SJSA1 (cell line): ENCODE data around the gene METRN. TPM values are rescaled to one million over a fixed set of nuclear protein-coding genes. Genes with fewer than 3 reads are reported as not detected.
"Not testable (repeated sequence)": the region's sequence is repeated elsewhere in the genome, so short reads cannot be mapped to it uniquely, and the experiment has no call there.

ENCODE experiments used
- DNase-seq, 2 experiments: peaks; one replicate each; pipeline ENCODE4 v3.0.0-alpha.2; 2015 to 2020; ENCODE audit warnings: low spot score in 2 of 2, low read depth in 1 of 2
- H3K27ac ChIP-seq: fragments of 250-450 bp; sonication (Bioruptor Pico); 2 replicates; pipeline ENCODE4 v1.5.1; 2020; ENCODE audit warnings: mild to moderate bottlenecking, moderate library complexity
- H3K27me3 ChIP-seq: fragments of 250-450 bp; sonication (Bioruptor Pico); replicated peaks from 2 replicates; pipeline ENCODE4 v1.5.1; 2020; ENCODE audit warnings: mild to moderate bottlenecking, moderate library complexity
- H3K36me3 ChIP-seq: fragments of 250-450 bp; sonication (Bioruptor Pico); 2 replicates; pipeline ENCODE4 v1.5.1; 2020; ENCODE audit warnings: mild to moderate bottlenecking
- H3K4me1 ChIP-seq: fragments of 250-450 bp; sonication (Bioruptor Pico); replicated peaks from 2 replicates; pipeline ENCODE4 v1.6.1; 2021; ENCODE audit warnings: mild to moderate bottlenecking
- H3K4me3 ChIP-seq: fragments of 250-450 bp; sonication (Bioruptor Pico); 2 replicates; pipeline ENCODE4 v1.5.1; 2020; ENCODE audit warnings: mild to moderate bottlenecking
- H3K9me3 ChIP-seq: fragments of 250-450 bp; sonication (Bioruptor Pico); replicated peaks from 2 replicates; pipeline ENCODE4 v1.5.1; 2020; ENCODE audit warnings: mild to moderate bottlenecking
- total RNA-seq: library from RNA; depleted of rRNA; stranded (reverse); fragments of >200 nt; shearing (Covaris generic); gene quantifications from 2 replicates; pipeline ENCODE4 v1.2.3, GENCODE V29; 2014

METRN gene
- total RNA-seq, 1 experiment from 2014 or later = 75.5 TPM

DNA sequence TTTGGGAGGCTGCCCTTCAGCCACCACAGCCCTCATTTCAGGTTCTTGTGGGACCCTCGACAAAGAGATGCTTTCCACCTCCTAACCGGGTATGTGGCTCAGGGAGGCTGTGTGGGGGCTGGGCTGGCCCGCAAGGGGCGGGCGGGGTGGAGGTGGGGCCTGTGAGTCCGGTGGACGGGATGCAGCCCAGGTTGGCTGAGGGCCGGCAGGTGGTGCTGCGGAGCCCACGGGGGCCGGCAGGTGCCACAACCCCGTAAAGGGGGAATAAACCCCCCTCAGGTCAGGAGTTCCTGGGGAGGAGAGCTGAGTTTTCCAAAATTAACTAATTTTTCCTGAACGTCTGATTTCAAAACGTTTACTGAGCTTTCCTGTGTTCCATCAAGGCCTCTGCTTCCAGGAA, 30.8 kb downstream of the METRN start:
- Histone ChIP-seq H3K4me3 (no peak overlapping the region), H3K4me1 (peaks cover 5% of the 10 kb centered on the region), H3K27me3 (peaks cover 18% of the 10 kb centered on the region), H3K9me3 (no peaks in the 10 kb centered on the region), H3K36me3 (peaks cover under 1% of the 10 kb centered on the region; the same call in 1 of the 2 replicates), H3K27ac (no peak overlapping the region)
- DNase-seq = no peak

DNA sequence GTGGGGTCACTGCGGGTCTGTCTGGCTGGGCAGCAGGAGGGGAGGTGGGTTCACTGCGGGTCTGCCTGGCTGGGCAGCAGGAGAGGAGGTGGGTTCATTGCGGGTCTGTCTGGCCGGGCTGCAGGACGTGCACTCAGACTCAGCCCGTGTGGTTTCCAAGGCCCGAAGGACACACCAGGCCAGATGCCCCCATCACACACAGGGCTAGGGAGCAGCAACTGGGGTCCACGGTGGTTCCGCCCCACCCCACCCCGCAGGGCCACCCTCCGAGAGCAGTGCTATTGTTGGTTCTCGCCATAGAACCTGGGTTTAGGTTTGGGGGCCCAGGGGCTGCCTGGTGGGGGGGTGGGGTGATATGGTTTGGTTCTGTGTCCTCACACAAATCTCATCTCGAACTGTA, 31.7 kb downstream of the METRN start:
- no peak for DNase-seq
- Histone ChIP-seq H3K27ac (no peak overlapping the region), H3K4me3 (no peak overlapping the region)

DNA sequence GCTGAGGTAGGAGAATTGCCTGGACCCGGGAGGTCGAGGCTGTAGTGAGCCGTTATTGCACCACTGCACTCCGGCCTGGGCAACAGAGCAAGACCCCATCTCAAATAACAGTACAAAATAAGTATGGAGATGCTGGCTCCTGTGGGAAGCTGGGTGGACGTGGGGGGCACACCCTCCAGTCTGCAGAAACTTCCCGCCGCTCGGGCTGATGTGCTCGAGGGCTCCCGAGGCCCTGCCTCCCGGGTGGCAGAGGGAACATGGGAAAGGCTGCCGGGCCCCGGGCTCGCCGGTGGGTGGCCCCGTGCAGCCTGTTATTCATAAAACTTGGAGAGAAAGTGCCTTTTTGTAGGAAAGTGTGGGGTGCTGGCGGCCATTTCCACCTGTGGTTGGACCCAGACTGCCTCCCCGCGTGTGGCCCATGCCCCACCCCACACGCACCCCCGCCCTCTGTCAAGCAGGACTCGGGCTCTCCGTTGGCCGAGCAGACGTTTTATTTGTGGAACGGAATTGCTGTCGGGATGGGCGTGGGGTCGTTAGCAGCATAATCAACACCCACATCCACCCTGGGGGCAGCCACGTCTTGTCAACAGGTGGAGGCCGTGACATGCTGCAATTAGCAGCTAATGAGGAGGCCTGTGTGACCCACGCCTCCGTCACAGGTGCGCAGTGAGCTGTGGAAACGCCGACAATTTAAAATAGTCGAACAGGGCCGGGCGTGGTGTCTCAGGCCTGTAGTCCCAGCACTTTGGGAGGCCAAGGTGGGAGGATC, 33.2 kb downstream of the METRN start:
- Histone ChIP-seq H3K36me3 (no peaks in the 10 kb centered on the region), H3K27me3 (peaks cover 36% of the 10 kb centered on the region), H3K9me3 (no peaks in the 10 kb centered on the region), H3K4me3 (no peak overlapping the region), H3K4me1 (no peaks in the 10 kb centered on the region), H3K27ac (no peak overlapping the region)
- DNase-seq = no peak

More for the DNA sequence above, 31.7 kb downstream of the METRN start:
- Histone ChIP-seq H3K27me3 (peaks cover 25% of the 10 kb centered on the region), H3K4me1 (no peaks in the 10 kb centered on the region), H3K9me3 (no peaks in the 10 kb centered on the region), H3K36me3 (no peaks in the 10 kb centered on the region)

DNA sequence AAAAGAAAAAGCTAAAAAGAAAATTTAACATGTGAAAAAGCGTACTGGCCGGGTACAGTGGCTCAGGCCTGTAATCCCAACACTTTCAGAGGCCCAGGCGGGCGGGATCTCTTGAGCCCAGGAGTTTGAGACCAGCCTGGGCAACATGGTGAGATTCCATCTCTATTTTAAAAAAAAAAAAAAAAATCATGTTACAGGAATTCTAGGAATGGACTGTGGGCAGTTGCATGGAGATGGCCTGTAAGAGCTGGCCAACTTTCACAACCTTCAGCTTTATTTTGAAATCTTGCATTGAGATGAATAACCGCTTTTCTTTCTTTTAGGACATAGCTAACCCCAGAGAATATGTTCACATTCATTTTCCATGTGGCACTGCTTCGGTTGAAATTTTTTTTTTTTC, 34.1 kb downstream of the METRN start:
- H3K27me3 ChIP-seq = peaks cover 44% of the 10 kb centered on the region
- H3K9me3 ChIP-seq = no peaks in the 10 kb centered on the region
- H3K4me3 ChIP-seq = no peak overlapping the region
- H3K36me3 ChIP-seq = no peaks in the 10 kb centered on the region
- H3K27ac ChIP-seq = no peak overlapping the region
- no peak for DNase-seq
- H3K4me1 ChIP-seq = no peaks in the 10 kb centered on the region

DNA sequence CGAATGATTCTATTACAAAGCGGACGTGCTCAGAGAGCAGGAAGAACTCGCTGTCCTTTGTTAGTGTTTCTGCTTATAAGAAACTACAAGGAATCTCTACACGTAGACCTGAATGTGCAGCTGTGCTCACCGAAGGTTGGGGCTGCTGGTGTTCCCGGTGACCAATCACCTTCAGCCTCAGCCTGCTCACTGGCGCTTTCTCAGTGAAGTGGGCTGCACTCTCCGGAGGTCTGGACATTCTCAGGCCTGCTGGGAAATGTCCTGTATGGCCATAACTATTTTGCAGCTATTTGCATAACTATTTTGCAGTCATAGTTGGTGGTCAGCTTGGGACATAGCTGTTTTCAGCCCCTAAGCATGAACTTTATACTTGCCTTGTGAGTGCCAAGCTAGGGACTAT, 35.6 kb downstream of the METRN start:
- no peak overlapping the region for H3K27ac ChIP-seq
- no peaks in the 10 kb centered on the region for H3K4me1 ChIP-seq
- H3K9me3 ChIP-seq = no peaks in the 10 kb centered on the region
- no peaks in the 10 kb centered on the region for H3K36me3 ChIP-seq
- H3K4me3 ChIP-seq = no peak overlapping the region
- no peak for DNase-seq
- peaks cover 47% of the 10 kb centered on the region for H3K27me3 ChIP-seq

DNA sequence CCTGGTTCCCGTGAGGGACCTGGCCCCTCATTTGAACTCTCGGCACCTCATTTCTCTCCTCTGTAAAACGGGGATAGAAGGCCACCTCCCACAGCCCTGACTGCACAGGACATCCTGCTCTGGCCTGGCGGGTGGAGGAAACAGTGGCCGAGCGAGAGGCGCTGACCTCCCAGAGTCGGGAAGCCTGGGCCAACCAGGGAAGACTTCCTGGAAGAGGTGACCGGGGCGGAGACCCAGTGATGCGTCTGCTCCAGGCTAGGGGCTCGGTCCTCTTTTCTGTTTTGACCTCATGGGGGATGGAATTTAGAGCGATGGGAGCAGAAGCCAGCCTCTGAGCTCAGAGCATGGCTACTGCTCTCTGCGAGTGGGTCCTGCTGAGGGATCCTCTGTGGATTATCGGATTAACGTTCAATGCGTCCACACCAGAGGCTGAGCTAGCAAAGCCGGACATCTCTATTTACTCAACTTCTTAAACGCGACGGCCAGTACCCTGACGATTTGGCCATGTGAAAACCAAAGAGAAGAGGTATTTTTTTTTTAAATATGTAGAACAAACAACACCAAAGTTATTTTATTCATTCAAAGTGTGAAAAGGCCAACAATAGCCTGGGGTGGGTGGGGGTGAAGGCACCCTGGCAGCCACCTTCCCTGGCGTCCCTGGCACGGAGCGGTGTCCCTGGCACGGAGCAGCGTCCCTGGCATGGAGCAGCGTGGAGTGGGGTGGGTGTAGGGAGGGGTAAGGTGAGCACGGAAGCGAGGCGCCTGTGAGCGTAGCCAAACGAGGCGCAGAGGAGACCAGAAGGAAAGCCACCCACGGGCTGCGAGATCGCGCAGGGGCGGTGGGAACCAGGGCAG, 36.5 kb downstream of the METRN start:
- H3K27me3 ChIP-seq = peaks cover 54% of the 10 kb centered on the region
- no peak for DNase-seq
- no peak overlapping the region for H3K4me3 ChIP-seq
- H3K4me1 ChIP-seq = no peaks in the 10 kb centered on the region
- 0 out of 2 replicates have a peak, but pooled peaks cover 2% of the 10 kb centered on the region for H3K9me3 ChIP-seq
- H3K36me3 ChIP-seq = no peaks in the 10 kb centered on the region
- H3K27ac ChIP-seq = no peak overlapping the region

DNA sequence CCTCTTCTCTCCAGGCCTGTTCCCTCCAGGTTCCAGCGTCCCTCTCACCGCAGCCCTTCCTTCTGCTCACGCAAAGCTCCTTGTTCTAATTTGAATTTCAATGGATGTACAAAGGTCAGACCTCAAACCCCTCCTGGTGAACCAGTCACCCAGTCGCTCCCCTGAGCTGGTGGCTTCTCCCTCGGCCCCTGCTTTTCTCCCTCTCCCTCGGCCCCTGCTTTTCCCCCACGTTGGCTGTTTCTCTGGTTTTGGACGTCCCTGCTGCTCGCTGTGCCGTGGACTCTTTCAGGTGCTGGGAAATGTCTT, 37.0 kb downstream of the METRN start:
- Histone ChIP-seq H3K4me1 (no peaks in the 10 kb centered on the region), H3K27ac (no peak overlapping the region), H3K9me3 (peaks cover 2% of the 10 kb centered on the region; the same call in 1 of the 2 replicates), H3K36me3 (no peaks in the 10 kb centered on the region), H3K27me3 (peaks cover 59% of the 10 kb centered on the region), H3K4me3 (no peak overlapping the region)
- no peak for DNase-seq

DNA sequence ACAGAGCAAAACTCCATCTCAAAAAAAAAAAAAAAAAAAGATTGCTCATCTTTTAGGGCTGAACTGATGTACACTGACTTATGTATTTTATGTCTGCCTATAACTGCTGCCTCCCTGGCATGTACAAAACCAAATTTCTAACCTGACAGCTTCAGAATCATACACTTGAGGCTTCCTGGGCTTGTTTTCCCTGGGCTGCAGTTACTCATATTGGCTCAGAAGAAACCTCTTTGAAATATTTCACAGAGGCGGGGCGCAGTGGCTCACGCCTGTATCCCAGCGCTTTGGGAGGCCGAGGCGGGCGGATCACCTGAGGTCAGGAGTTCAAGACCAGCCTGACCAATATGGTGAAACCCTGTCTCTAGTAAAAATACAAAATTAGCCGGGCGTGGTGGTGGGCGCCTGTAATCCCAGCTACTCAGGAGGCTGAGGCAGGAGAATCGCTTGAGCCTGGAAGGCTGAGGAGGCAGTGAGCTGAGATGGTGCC, 39.2 kb downstream of the METRN start:
- not testable (repeated sequence) for H3K36me3 ChIP-seq, H3K9me3 ChIP-seq, H3K27ac ChIP-seq, DNase-seq, H3K4me3 ChIP-seq, H3K4me1 ChIP-seq
- H3K27me3 ChIP-seq = peaks cover 55% of the 10 kb centered on the region

DNA sequence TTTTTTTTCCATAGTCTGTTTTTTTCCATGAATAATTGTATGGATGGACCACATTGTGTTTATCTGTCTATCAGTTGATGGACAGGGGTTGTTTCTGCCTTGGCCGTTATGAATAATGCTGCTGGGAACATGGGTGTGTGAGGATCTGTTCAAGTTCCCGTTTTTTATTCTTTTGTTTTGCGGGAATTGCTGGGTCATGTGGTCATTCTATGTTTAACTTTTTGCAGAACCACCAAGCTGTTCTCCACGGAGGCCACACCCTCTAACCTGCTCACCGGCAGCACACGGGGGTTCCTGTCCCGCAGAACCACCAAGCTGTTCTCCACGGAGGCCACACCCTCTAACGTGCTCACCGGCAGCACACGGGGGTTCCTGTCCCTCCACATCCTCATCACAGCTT, 39.7 kb downstream of the METRN start:
- no peak for DNase-seq
- no peak overlapping the region for H3K4me3 ChIP-seq

DNA sequence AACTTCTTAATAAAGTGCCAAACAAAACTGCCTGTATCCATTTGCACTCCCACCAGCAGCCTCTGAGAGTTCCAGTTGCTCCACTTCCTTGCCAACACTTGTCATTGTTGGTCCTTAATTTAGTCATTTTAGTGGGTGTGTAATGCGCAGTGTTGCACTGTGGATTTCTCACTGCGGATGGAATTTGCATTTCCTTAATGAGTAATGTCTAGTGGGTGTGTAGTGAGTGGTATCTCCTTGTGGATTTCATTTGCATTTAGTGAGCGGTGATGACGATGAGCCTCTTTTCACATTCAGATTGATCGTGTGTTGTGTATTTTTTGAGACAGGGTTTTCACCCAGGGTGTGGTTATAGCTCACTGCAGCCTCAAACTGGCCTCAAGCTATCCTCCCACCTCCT, 41.5 kb downstream of the METRN start:
- H3K36me3 ChIP-seq = no peaks in the 10 kb centered on the region
- H3K27me3 ChIP-seq = peaks cover 53% of the 10 kb centered on the region
- H3K9me3 ChIP-seq = peaks cover 2% of the 10 kb centered on the region; the same call in 1 of the 2 replicates
- DNase-seq = no peak
- no peaks in the 10 kb centered on the region; the same call in 1 of the 2 replicates for H3K4me1 ChIP-seq
- H3K4me3 ChIP-seq = no peak overlapping the region
- no peak overlapping the region for H3K27ac ChIP-seq

More for the DNA sequence above, 39.7 kb downstream of the METRN start:
- H3K27ac ChIP-seq = no peak overlapping the region
- peaks cover 2% of the 10 kb centered on the region; the same call in 1 of the 2 replicates for H3K9me3 ChIP-seq
- H3K4me1 ChIP-seq = no peaks in the 10 kb centered on the region
- H3K36me3 ChIP-seq = no peaks in the 10 kb centered on the region
- peaks cover 55% of the 10 kb centered on the region for H3K27me3 ChIP-seq

DNA sequence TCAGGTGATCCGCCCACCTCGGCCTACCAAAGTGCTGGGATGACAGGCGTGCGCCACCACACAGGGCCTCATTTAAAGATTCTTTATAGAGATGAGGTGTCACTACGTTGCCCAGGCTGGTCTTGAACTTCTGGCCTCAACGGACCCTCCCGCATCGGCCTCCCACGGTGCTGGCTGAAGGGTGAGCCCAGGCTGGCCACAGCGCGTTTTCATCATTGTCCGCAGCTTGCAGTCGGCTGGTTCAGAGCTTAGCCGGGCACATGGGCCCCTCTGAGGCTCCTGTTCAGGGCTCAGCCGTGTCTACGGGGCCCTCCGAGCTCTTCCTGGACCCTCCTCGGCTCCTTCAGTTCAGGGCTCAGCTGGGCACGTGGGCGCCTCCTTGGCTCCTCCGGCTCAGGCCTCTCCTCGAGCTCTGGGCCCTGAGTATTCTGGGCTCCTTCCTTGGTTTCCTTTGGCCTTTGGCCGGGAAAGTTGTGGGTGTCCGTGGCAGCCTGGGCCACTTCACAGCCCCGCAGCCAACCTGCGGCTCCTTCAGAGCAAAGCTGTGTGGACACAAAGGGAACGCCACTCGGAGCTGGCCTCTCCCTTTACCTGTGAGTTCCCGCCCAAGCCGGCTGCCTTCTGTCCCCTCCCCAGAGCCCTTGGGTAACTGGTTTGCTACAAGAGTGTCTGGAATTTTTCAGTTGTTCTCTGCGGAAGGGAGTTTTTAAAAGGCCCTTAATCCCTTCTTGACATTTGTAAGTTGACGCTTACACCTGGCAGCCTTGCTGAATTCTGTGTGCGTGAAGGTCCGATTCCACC, 44.4 kb downstream of the METRN start:
- Histone ChIP-seq H3K36me3 (no peaks in the 10 kb centered on the region), H3K4me1 (no peaks in the 10 kb centered on the region; the same call in 1 of the 2 replicates), H3K27ac (no peak overlapping the region), H3K4me3 (no peak overlapping the region), H3K9me3 (peaks cover 2% of the 10 kb centered on the region; the same call in 1 of the 2 replicates), H3K27me3 (peaks cover 47% of the 10 kb centered on the region)
- no peak for DNase-seq

DNA sequence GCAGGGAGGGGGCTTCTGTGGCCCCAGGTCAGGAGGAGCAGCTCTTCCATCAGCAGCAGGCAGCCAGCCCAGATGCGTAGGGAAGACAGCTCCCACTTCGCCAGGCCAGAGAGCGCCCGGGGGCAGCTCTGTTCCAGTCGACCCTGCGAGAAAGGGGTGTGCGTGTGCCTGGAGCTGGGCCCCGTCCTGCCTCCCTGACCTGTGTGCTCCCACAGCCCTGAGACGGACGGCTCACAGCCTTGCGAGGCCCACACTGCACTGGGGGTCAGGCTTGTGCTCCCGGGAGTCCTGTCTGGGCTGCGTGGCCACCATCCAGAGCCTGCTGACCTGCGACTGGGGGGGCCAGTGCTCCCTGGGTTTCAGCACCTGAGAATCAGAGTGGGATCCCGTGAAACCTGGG, 45.1 kb downstream of the METRN start:
- peaks cover 2% of the 10 kb centered on the region; the same call in 1 of the 2 replicates for H3K9me3 ChIP-seq
- H3K36me3 ChIP-seq = no peaks in the 10 kb centered on the region
- no peaks in the 10 kb centered on the region; the same call in 1 of the 2 replicates for H3K4me1 ChIP-seq
- no peak overlapping the region for H3K4me3 ChIP-seq
- H3K27ac ChIP-seq = no peak overlapping the region
- peaks cover 39% of the 10 kb centered on the region for H3K27me3 ChIP-seq
- DNase-seq = no peak

DNA sequence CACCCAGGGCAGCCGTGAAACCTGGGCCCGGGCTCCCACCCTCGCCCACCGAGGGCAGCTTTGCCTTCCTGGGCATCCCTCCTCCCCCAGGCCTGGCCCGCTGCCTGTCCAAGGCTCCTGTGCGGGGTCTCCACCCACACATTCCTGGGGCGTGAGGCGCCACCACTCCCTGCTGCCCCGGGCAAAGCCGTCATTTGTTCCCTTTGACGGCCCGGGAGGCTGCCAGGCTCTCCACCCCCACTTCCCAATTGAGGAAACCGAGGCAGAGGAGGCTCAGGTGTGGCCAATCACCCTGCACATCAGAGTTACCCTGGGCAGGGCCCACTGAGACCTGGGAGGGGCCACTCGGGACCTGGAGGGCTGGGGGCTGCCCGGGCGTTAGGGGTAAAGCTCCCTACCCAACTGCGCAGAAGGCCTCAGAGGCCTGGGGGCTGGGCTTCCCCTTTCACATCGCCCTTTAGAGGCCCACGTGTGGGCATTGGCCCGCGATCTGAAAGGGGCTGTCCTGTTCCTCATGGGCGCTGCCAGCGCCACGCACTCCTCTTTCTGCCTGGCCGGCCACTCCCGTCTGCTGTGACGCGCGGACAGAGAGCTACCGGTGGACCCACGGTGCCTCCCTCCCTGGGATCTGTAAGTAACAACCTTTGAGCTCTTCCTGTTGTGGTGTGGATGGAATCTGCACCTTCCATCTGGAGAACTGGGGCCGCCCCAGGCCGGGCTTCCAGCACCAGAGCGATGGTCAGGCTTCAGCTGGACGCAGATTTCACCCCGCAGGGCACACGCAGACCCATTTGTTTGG, 45.8 kb downstream of the METRN start, which contains the start of gene MSLN:
TSS of gene MSLN (plus strand) at position 190 of the 799 bp plus-strand sequence. CDS start 1,947 bp downstream, outside the sequence.
- Histone ChIP-seq H3K4me1 (no peaks in the 10 kb centered on the region; the same call in 1 of the 2 replicates), H3K9me3 (peaks cover under 1% of the 10 kb centered on the region; the same call in 1 of the 2 replicates), H3K27ac (no peak within 1 kb of the TSS), H3K4me3 (no peak within 1 kb of the TSS), H3K27me3 (peaks cover 35% of the 10 kb centered on the region; the same call in 1 of the 2 replicates), H3K36me3 (no peaks in the 10 kb centered on the region)
- DNase-seq = no peak
